Caco-2 (cell line): Measurements from ENCODE around the gene IGDCC3. TPM values are rescaled to one million over a fixed set of nuclear protein-coding genes. Genes with fewer than 3 reads are reported as not detected.

Experiments used
- BruUV-seq: library from RNA; stranded (reverse); fragments of 400-500 nt; replicated peaks from 2 replicates; lab custom pipeline; 2021; lab: Mats Ljungman, UMichigan
- CTCF ChIA-PET: fragments of 300-600 bp; sonication (Branson Sonifier 250); formaldehyde crosslinking; loops from one replicate; lab custom pipeline; 2022; ENCODE audit warnings: antibody characterized with exemption; lab: Charles Lee
- POLR2A ChIA-PET: fragments of 300-600 bp; sonication (Branson Sonifier 250); formaldehyde crosslinking; loops from one replicate; lab custom pipeline; 2022; ENCODE audit warnings: antibody characterized with exemption; lab: Charles Lee
- DNase-seq, 2 experiments: peaks; one replicate each; pipeline versions ENCODE4 v3.0.0 to v3.0.0-alpha.2; 2020 to 2022
- H3K27me3 ChIP-seq: replicated peaks from 2 replicates; pipeline ENCODE4 v1.6.0; 2011; ENCODE audit warnings: low read length; ENCODE audit not compliant: control insufficient read depth, insufficient read depth
- H3K36me3 ChIP-seq: 2 replicates; pipeline ENCODE4 v1.5.1; 2011; ENCODE audit warnings: low read length; ENCODE audit not compliant: control insufficient read depth, insufficient read depth
- H3K4me1 ChIP-seq: fragments of 250-450 bp; sonication (Bioruptor Pico); 2 replicates; pipeline ENCODE4 v1.5.1; 2020; ENCODE audit warnings: mild to moderate bottlenecking
- H3K4me3 ChIP-seq: 2 replicates; pipeline ENCODE4 v1.5.1; 2011; ENCODE audit warnings: low read depth, mild to moderate bottlenecking, control low read depth, low read length
- H3K9me3 ChIP-seq: fragments of 250-450 bp; sonication (Bioruptor Pico); 2 replicates; pipeline ENCODE4 v1.5.1; 2020; ENCODE audit warnings: mild to moderate bottlenecking, moderate library complexity
- H3K27ac Mint-ChIP-seq: one replicate; pipeline ENCODE4 v1.8.0; 2022; ENCODE audit warnings: mixed read lengths; ENCODE audit not compliant: unreplicated experiment
- H3K27me3 Mint-ChIP-seq: one replicate; pipeline ENCODE4 v1.8.0; 2022; ENCODE audit warnings: mixed read lengths; ENCODE audit not compliant: insufficient read depth, unreplicated experiment
- H3K36me3 Mint-ChIP-seq: one replicate; pipeline ENCODE4 v1.8.0; 2022; ENCODE audit warnings: mild to moderate bottlenecking, mixed read lengths; ENCODE audit not compliant: insufficient read depth, unreplicated experiment
- H3K4me1 Mint-ChIP-seq: one replicate; pipeline ENCODE4 v1.8.0; 2022; ENCODE audit warnings: low read depth, mixed read lengths; ENCODE audit not compliant: unreplicated experiment
- H3K4me3 Mint-ChIP-seq: one replicate; pipeline ENCODE4 v1.8.0; 2022; ENCODE audit warnings: mild to moderate bottlenecking, moderate library complexity, mixed read lengths; ENCODE audit not compliant: unreplicated experiment
- H3K9me3 Mint-ChIP-seq: one replicate; pipeline ENCODE4 v1.8.0; 2022; ENCODE audit warnings: mixed read lengths; ENCODE audit not compliant: unreplicated experiment
- CTCF ChIP-seq, 2 experiments: fragments of 200-600 bp in 1 of 2; IDR thresholded peaks; 1 replicate in 1 of 2; 2 replicates in 1 of 2; pipeline versions ENCODE4 v1.5.1 to v1.8.0; 2011 to 2022; ENCODE audit warnings: antibody characterized with exemption in 1 of 2, control low read depth in 1 of 2, inconsistent platforms in 1 of 2, low read depth in 1 of 2, low read length in 1 of 2, mild to moderate bottlenecking in 1 of 2, moderate library complexity in 1 of 2; ENCODE audit not compliant: insufficient read depth in 1 of 2, severe bottlenecking in 1 of 2, unreplicated experiment in 1 of 2
- intact Hi-C: fragments of 100-400 bp; cut with micrococcal nuclease; formaldehyde crosslinking; loops from one replicate; pipeline ENCODE4 v1.10.0; 2022; ENCODE audit not compliant: unreplicated experiment
- total RNA-seq: library from RNA; stranded (reverse); gene quantifications from 2 replicates; pipeline ENCODE4 v1.2.3, GENCODE V29; 2022

IGDCC3 gene
- total RNA-seq, 1 experiment from 2014 or later: 51.2 TPM

- no TSS peak for BruUV-seq
- H3K9me3 ChIP-seq: no peaks in the 10 kb centered on the region
- no peaks in the 10 kb centered on the region for H3K27me3 ChIP-seq
- no peaks in the 10 kb centered on the region for H3K36me3 ChIP-seq
- CTCF ChIA-PET: no interaction called here
- peaks cover 54% of the 10 kb centered on the region for H3K4me1 Mint-ChIP-seq
- H3K27ac Mint-ChIP-seq: peak overlapping the region; percentile 93
- H3K36me3 Mint-ChIP-seq: peaks cover 45% of the 10 kb centered on the region
- intact Hi-C loops: loop anchor here (1.0 kb wide), 2 partner anchors 11 to 13 kb away; partner anchors contain the start of gene IGDCC3
- no peak for TF ChIP-seq CTCF (IDR thresholded peaks at IDR 0.05; ENCODE audit: insufficient read depth in 1 of 2, low read depth in 1 of 2, low read length in 1 of 2, severe bottlenecking in 1 of 2, unreplicated experiment in 1 of 2)
- peak; percentile 63 to 76 for DNase-seq
- no peaks in the 10 kb centered on the region for H3K27me3 Mint-ChIP-seq
- H3K9me3 Mint-ChIP-seq: no peaks in the 10 kb centered on the region
- POLR2A ChIA-PET: interaction anchor here (1.1 kb wide), 1 partner anchor 13 kb away, joined by 4 read pairs; no protein-coding TSS in a partner anchor
- H3K4me3 ChIP-seq: no peak overlapping the region
- H3K4me3 Mint-ChIP-seq: peak overlapping the region; percentile 43
- peaks cover 58% of the 10 kb centered on the region for H3K4me1 ChIP-seq
Measured at GRCh38 chr15:65365229-65365628, 12.6 kb downstream of the IGDCC3 start.

DNA sequence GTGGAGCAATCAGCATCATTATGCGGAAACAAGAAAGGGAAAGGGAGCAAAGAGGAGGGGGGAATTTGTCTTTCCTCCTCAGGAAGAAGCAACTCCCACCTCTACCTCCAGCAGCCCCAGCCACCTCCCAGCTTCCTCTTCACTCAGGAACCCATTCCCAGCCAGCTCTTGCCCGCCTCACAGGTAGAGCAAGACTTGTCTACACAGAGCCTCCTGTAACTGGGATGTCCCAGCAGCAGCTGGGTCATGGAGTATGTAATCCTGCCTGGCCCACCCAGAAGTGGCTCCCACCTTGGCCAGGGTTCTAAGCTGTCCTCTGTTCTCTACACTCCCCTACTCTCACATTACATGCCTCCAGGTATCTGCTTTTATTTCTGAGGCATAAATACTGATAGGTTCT is 14.0 kb downstream of the IGDCC3 start:
- Histone ChIP-seq H3K4me3 (no peak overlapping the region), H3K27me3 (no peaks in the 10 kb centered on the region), H3K9me3 (no peaks in the 10 kb centered on the region), H3K4me1 (peaks cover 48% of the 10 kb centered on the region), H3K36me3 (no peaks in the 10 kb centered on the region; the same call in 1 of the 2 replicates)
- Mint-ChIP-seq H3K9me3 (no peaks in the 10 kb centered on the region), H3K4me3 (no peak overlapping the region), H3K27me3 (no peaks in the 10 kb centered on the region), H3K36me3 (peaks cover 40% of the 10 kb centered on the region), H3K4me1 (peaks cover 41% of the 10 kb centered on the region), H3K27ac (peak overlapping the region; percentile 93)
- TF ChIP-seq CTCF (IDR thresholded peaks at IDR 0.05; ENCODE audit: insufficient read depth in 1 of 2, low read depth in 1 of 2, low read length in 1 of 2, severe bottlenecking in 1 of 2, unreplicated experiment in 1 of 2): no peak
- no peak for DNase-seq
- ChIA-PET POLR2A (no interaction called here), CTCF (no interaction called here)
- intact Hi-C loops: no loop called here
- no TSS peak for BruUV-seq

DNA sequence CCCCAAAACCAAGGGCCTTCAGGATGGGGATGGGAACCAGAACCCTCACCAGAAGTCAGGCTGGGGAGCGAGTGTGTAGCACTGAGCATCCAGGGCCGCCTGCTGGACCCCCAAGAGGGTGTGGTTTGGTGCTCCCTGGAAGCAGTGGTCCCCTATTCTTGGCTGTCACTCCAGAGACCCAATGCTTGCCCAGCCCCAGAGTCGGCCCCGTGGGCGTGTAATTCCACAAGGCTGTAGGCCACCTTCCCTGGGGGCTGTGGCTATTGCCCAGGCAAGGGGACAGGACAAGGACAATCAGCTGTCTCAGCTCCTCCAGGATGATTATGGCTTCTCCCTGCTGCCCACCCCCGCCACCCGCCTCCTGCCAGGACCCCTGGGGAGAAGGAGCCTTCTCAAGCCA is 14.5 kb downstream of the IGDCC3 start:
- Histone ChIP-seq H3K27me3 (no peaks in the 10 kb centered on the region), H3K36me3 (no peaks in the 10 kb centered on the region; the same call in 1 of the 2 replicates), H3K4me1 (peaks cover 43% of the 10 kb centered on the region), H3K9me3 (no peaks in the 10 kb centered on the region), H3K4me3 (no peak overlapping the region)
- CTCF ChIA-PET: no interaction called here
- intact Hi-C loops: no loop called here
- BruUV-seq: no TSS peak
- H3K4me3 Mint-ChIP-seq: no peak overlapping the region
- H3K36me3 Mint-ChIP-seq: peaks cover 36% of the 10 kb centered on the region
- no peak for TF ChIP-seq CTCF (IDR thresholded peaks at IDR 0.05; ENCODE audit: insufficient read depth in 1 of 2, low read depth in 1 of 2, low read length in 1 of 2, severe bottlenecking in 1 of 2, unreplicated experiment in 1 of 2)
- H3K4me1 Mint-ChIP-seq: peaks cover 37% of the 10 kb centered on the region
- no peaks in the 10 kb centered on the region for H3K27me3 Mint-ChIP-seq
- no peak overlapping the region for H3K27ac Mint-ChIP-seq
- H3K9me3 Mint-ChIP-seq: no peaks in the 10 kb centered on the region
- POLR2A ChIA-PET: no interaction called here
- DNase-seq: no peak
